Epithelial cell of prostate (primary cell): ENCODE results near the gene FCN2.

Experiments used
- DNase-seq: peaks from one replicate; pipeline ENCODE4 v3.0.0-alpha.2; 2011; ENCODE audit warnings: low read depth, low spot score
- H3K27ac ChIP-seq: fragments of 450-650 bp; 2 replicates; pipeline ENCODE4 v1.5.1; 2017; ENCODE audit warnings: mild to moderate bottlenecking

FCN2 gene

GRCh38 chr9:134886413-134886913 is 5.9 kb downstream of the FCN2 start:
- DNase-seq, result no peak
- no peak overlapping the region for H3K27ac ChIP-seq

- no peak overlapping the region for H3K27ac ChIP-seq
- DNase-seq, result no peak
Observed at GRCh38 chr9:134887219-134887618, 6.6 kb downstream of the FCN2 start.

GRCh38 chr9:134887686-134888602 is 7.3 kb downstream of the FCN2 start:
- DNase-seq, result no peak
- H3K27ac ChIP-seq, result no peak overlapping the region

- DNase-seq, result no peak
Observed at GRCh38 chr9:134888603-134889190, 8.1 kb downstream of the FCN2 start.

GRCh38 chr9:134889386-134890154 is 9.0 kb downstream of the FCN2 start:
- no peak for DNase-seq

More at GRCh38 chr9:134888603-134889190, 8.1 kb downstream of the FCN2 start:
- H3K27ac ChIP-seq, result no peak overlapping the region

GRCh38 chr9:134890155-134890495 is 9.5 kb downstream of the FCN2 start:
- H3K27ac ChIP-seq, result no peak overlapping the region
- no peak for DNase-seq

More at GRCh38 chr9:134889386-134890154, 9.0 kb downstream of the FCN2 start:
- no peak overlapping the region for H3K27ac ChIP-seq

GRCh38 chr9:134891053-134891452 is 10.4 kb downstream of the FCN2 start:
- DNase-seq, result no peak
- H3K27ac ChIP-seq, result no peak overlapping the region

GRCh38 chr9:134891713-134892112 is 11.1 kb downstream of the FCN2 start:
- DNase-seq, result no peak
- H3K27ac ChIP-seq, result no peak overlapping the region

GRCh38 chr9:134892221-134892620 is 11.6 kb downstream of the FCN2 start:
- no peak for DNase-seq
- no peak overlapping the region for H3K27ac ChIP-seq

GRCh38 chr9:134892820-134893420 is 12.3 kb downstream of the FCN2 start:
- DNase-seq, result no peak
- H3K27ac ChIP-seq, result no peak overlapping the region

- no peak for DNase-seq
- no peak overlapping the region for H3K27ac ChIP-seq
Observed at GRCh38 chr9:134894136-134894860, 13.7 kb downstream of the FCN2 start.

GRCh38 chr9:134895097-134895496 is 14.5 kb downstream of the FCN2 start:
- no peak for DNase-seq
- no peak overlapping the region for H3K27ac ChIP-seq

- no peak for DNase-seq
- H3K27ac ChIP-seq, result no peak overlapping the region
Observed at GRCh38 chr9:134895567-134895907, 14.9 kb downstream of the FCN2 start.

GRCh38 chr9:134895908-134896833 is 15.6 kb downstream of the FCN2 start:
- DNase-seq, result peak; percentile 10
- H3K27ac ChIP-seq, result no peak overlapping the region

GRCh38 chr9:134896834-134897583 is 16.4 kb downstream of the FCN2 start:
- H3K27ac ChIP-seq, result no peak overlapping the region
- DNase-seq, result no peak

- H3K27ac ChIP-seq, result no peak overlapping the region
- no peak for DNase-seq
Observed at GRCh38 chr9:134897584-134898170, 17.1 kb downstream of the FCN2 start.

GRCh38 chr9:134898319-134898718 is 17.7 kb downstream of the FCN2 start:
- no peak for DNase-seq
- H3K27ac ChIP-seq, result no peak overlapping the region

GRCh38 chr9:134899168-134899567 is 18.6 kb downstream of the FCN2 start:
- DNase-seq, result no peak
- no peak overlapping the region for H3K27ac ChIP-seq
